HG02884 (cell line): ENCODE data around the gene HOXD4.

ENCODE experiments used
- ATAC-seq: cut with Tn5 transposase; IDR thresholded peaks from one replicate; pipeline ENCODE4 v1.9.1; 2021; ENCODE audit warnings: mild to moderate bottlenecking, moderate library complexity; ENCODE audit not compliant: unreplicated experiment

HOXD4 gene

GRCh38 chr2:176156807-176157498, 5.6 kb downstream of the HOXD4 start, which contains the start of gene HOXD3:
TSS of gene HOXD3 (plus strand) at chr2:176157307. CDS start at chr2:176169115, 11,808 bp downstream.
- no peak for ATAC-seq

- no peak for ATAC-seq
These were observed 6.3 kb downstream of the HOXD4 start for GRCh38 chr2:176157499-176158185.

GRCh38 chr2:176158186-176158591, 6.8 kb downstream of the HOXD4 start:
- ATAC-seq: no peak

GRCh38 chr2:176158855-176159662, 7.7 kb downstream of the HOXD4 start:
- no peak for ATAC-seq

- ATAC-seq: no peak
These were observed 8.4 kb downstream of the HOXD4 start for GRCh38 chr2:176159663-176160250.

- ATAC-seq: no peak
These were observed 9.1 kb downstream of the HOXD4 start for GRCh38 chr2:176160251-176160985.

- no peak for ATAC-seq
These were observed 9.9 kb downstream of the HOXD4 start for GRCh38 chr2:176160986-176161824.

- no peak for ATAC-seq
These were observed 10.7 kb downstream of the HOXD4 start for GRCh38 chr2:176161825-176162626.

- no peak for ATAC-seq
These were observed 11.7 kb downstream of the HOXD4 start for GRCh38 chr2:176162911-176163671.

GRCh38 chr2:176163672-176164056, 12.3 kb downstream of the HOXD4 start:
- ATAC-seq: no peak

GRCh38 chr2:176164201-176164600, 12.9 kb downstream of the HOXD4 start:
- ATAC-seq: no peak

- no peak for ATAC-seq
These were observed 13.4 kb downstream of the HOXD4 start for GRCh38 chr2:176164611-176165369.

GRCh38 chr2:176165370-176166050, 14.2 kb downstream of the HOXD4 start:
- ATAC-seq: no peak

GRCh38 chr2:176166272-176166671, 14.9 kb downstream of the HOXD4 start:
- ATAC-seq: no peak

GRCh38 chr2:176167398-176167797, 16.0 kb downstream of the HOXD4 start:
- ATAC-seq: no peak

GRCh38 chr2:176169181-176169580, 17.8 kb downstream of the HOXD4 start:
- ATAC-seq: no peak

- no peak for ATAC-seq
These were observed 18.4 kb downstream of the HOXD4 start for GRCh38 chr2:176169711-176170110.
